Activated CD4-positive, CD25-positive, alpha-beta regulatory T cell treated with anti-CD3 and anti-CD28 coated beads, Interleukin-2, amount 50 U/mL, for 16 hours (primary cell): ENCODE results near the gene CCDC102A.

ENCODE experiments used
- DNase-seq: peaks from one replicate; pipeline ENCODE4 v3.0.0-alpha.2; 2020; ENCODE audit warnings: low read depth, low spot score

Gene CCDC102A

GRCh38 chr16:57479205-57479975, 57.0 kb downstream of the CCDC102A start:
- DNase-seq, result no peak

- no peak for DNase-seq
These were observed 57.8 kb downstream of the CCDC102A start for GRCh38 chr16:57478396-57479204.

GRCh38 chr16:57477531-57478202, 58.7 kb downstream of the CCDC102A start:
- DNase-seq, result no peak

GRCh38 chr16:57476546-57477410, 59.6 kb downstream of the CCDC102A start:
- no peak for DNase-seq

GRCh38 chr16:57475711-57476339, 60.5 kb downstream of the CCDC102A start:
- DNase-seq, result peak; percentile 43

- DNase-seq, result no peak
These were observed 61.4 kb downstream of the CCDC102A start for GRCh38 chr16:57474671-57475661.

- no peak for DNase-seq
These were observed 62.5 kb downstream of the CCDC102A start for GRCh38 chr16:57473906-57474305.

- no peak for DNase-seq
These were observed 63.1 kb downstream of the CCDC102A start for GRCh38 chr16:57473176-57473840.

- no peak for DNase-seq
These were observed 63.7 kb downstream of the CCDC102A start for GRCh38 chr16:57472665-57473060.

- no peak for DNase-seq
These were observed 64.3 kb downstream of the CCDC102A start for GRCh38 chr16:57471852-57472664.

GRCh38 chr16:57471209-57471608, 65.2 kb downstream of the CCDC102A start:
- DNase-seq, result no peak

- no peak for DNase-seq
These were observed 65.7 kb downstream of the CCDC102A start for GRCh38 chr16:57470711-57471110.

GRCh38 chr16:57469917-57470470, 66.4 kb downstream of the CCDC102A start:
- DNase-seq, result no peak

GRCh38 chr16:57469046-57469445, 67.3 kb downstream of the CCDC102A start:
- DNase-seq, result no peak

GRCh38 chr16:57468346-57468745, 68.0 kb downstream of the CCDC102A start:
- DNase-seq, result no peak

- DNase-seq, result no peak
These were observed 71.8 kb downstream of the CCDC102A start for GRCh38 chr16:57464523-57464922.

GRCh38 chr16:57462978-57463362, 73.4 kb downstream of the CCDC102A start:
- DNase-seq, result no peak
